Panc1 (cell line): ENCODE data around the gene WIPF2.

Experiments
- POLR2AphosphoS5 ChIP-seq: IDR thresholded peaks from 2 replicates; pipeline ENCODE4 v1.6.1; 2012; ENCODE audit warnings: mild to moderate bottlenecking, low read depth, low read length, moderate library complexity
- SIN3A ChIP-seq: IDR thresholded peaks from 2 replicates; pipeline ENCODE4 v1.6.1; 2012; ENCODE audit warnings: low read depth, mild to moderate bottlenecking, low read length, moderate library complexity, borderline replicate concordance; ENCODE audit not compliant: insufficient read depth
- TCF7L2 ChIP-seq: IDR thresholded peaks from 2 replicates; pipeline ENCODE4 v1.6.1; 2011; ENCODE audit warnings: mild to moderate bottlenecking, low read depth, low read length, inconsistent platforms
- TF ChIP-seq, protein P1 (sequence below): fragments of 450-650 bp; IDR thresholded peaks from 2 replicates; pipeline ENCODE4 v1.5.1; 2017; ENCODE audit warnings: mild to moderate bottlenecking
- TF ChIP-seq, protein P2 (sequence below), 2 experiments: IDR thresholded peaks; 2 replicates each; pipeline ENCODE4 v1.6.1; 2011 to 2012; ENCODE audit warnings: low read depth in 2 of 2, control low read depth in 1 of 2, low read length in 1 of 2, mild to moderate bottlenecking in 1 of 2, moderate library complexity in 1 of 2; ENCODE audit not compliant: insufficient read depth in 1 of 2

DNA sequence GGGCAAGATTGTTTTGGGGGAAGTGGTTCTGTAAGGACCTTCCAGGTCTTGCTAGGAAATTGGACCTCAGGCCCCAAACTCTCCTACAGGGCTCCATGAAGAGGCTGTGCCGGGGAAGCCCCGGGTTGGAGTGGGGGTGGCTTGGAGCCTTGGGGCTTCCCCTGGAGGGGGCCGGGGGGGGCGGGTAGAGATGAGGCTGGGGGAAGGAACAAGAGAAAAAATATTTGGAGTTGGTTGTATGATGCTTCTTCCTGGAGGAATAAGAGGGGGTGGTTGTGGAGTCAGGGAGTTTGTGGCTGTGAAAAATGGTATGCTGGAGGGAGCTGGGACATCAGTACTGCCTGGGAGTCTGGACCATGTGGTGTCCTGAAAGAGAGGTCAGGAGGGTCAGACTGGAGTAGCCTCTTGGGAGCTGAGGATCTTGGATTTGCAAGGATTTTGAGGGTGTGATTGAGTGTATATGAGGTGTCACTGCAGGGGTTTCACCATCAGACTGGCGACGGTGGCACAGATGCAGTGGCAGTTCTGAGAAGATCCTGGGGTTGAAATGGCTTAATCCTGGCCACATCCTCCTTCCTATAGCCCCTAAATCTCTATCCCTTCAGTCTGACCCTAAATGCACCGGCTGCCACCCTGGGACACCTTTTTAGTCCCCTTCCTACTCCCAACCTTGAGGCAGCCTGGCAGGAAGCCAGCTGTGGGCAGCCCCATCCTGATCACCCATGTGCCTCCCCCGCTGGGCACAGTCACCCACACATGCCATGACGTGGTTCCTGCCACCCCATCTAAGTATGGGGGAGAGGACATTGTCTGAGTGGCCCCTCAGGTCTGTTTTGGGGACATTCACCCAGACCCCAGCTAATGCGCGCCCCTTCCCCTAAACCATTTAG, 100.8 kb downstream of the WIPF2 start:
- TF ChIP-seq, protein P1, sequence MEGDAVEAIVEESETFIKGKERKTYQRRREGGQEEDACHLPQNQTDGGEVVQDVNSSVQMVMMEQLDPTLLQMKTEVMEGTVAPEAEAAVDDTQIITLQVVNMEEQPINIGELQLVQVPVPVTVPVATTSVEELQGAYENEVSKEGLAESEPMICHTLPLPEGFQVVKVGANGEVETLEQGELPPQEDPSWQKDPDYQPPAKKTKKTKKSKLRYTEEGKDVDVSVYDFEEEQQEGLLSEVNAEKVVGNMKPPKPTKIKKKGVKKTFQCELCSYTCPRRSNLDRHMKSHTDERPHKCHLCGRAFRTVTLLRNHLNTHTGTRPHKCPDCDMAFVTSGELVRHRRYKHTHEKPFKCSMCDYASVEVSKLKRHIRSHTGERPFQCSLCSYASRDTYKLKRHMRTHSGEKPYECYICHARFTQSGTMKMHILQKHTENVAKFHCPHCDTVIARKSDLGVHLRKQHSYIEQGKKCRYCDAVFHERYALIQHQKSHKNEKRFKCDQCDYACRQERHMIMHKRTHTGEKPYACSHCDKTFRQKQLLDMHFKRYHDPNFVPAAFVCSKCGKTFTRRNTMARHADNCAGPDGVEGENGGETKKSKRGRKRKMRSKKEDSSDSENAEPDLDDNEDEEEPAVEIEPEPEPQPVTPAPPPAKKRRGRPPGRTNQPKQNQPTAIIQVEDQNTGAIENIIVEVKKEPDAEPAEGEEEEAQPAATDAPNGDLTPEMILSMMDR: no peak
- no peak for TF ChIP-seq POLR2AphosphoS5
- no peak for TF ChIP-seq SIN3A
- TF ChIP-seq TCF7L2: no peak
- TF ChIP-seq, protein P2, sequence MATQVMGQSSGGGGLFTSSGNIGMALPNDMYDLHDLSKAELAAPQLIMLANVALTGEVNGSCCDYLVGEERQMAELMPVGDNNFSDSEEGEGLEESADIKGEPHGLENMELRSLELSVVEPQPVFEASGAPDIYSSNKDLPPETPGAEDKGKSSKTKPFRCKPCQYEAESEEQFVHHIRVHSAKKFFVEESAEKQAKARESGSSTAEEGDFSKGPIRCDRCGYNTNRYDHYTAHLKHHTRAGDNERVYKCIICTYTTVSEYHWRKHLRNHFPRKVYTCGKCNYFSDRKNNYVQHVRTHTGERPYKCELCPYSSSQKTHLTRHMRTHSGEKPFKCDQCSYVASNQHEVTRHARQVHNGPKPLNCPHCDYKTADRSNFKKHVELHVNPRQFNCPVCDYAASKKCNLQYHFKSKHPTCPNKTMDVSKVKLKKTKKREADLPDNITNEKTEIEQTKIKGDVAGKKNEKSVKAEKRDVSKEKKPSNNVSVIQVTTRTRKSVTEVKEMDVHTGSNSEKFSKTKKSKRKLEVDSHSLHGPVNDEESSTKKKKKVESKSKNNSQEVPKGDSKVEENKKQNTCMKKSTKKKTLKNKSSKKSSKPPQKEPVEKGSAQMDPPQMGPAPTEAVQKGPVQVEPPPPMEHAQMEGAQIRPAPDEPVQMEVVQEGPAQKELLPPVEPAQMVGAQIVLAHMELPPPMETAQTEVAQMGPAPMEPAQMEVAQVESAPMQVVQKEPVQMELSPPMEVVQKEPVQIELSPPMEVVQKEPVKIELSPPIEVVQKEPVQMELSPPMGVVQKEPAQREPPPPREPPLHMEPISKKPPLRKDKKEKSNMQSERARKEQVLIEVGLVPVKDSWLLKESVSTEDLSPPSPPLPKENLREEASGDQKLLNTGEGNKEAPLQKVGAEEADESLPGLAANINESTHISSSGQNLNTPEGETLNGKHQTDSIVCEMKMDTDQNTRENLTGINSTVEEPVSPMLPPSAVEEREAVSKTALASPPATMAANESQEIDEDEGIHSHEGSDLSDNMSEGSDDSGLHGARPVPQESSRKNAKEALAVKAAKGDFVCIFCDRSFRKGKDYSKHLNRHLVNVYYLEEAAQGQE (IDR thresholded peaks at IDR 0.05; ENCODE audit: insufficient read depth in 1 of 2, low read depth in 2 of 2, low read length in 1 of 2): no peak
